HCT116 (cell line): ENCODE data around the gene TPSD1. TPM values are rescaled to one million over a fixed set of nuclear protein-coding genes. Genes with fewer than 3 reads are reported as not detected.
"Not testable (repeated sequence)": the region's sequence is repeated elsewhere in the genome, so short reads cannot be mapped to it uniquely, and the experiment has no call there.

ENCODE experiments used
- ATAC-seq: fragments of 200-7000 bp; cut with Tn5 transposase; 2 replicates; pipeline ENCODE4 v1.9.1; 2020; ENCODE audit warnings: mild to moderate bottlenecking, moderate library complexity
- BruUV-seq: library from RNA; stranded (reverse); fragments of 400-500 nt; replicated peaks from 2 replicates; lab custom pipeline; 2021; lab: Mats Ljungman, UMichigan
- CTCF ChIA-PET: fragments of 300-600 bp; sonication (Branson Sonifier 250); formaldehyde crosslinking; loops from one replicate; lab custom pipeline; 2021; ENCODE audit warnings: antibody characterized with exemption; lab: Charles Lee
- POLR2A ChIA-PET: fragments of 300-600, 350-600 bp; sonication (Branson Sonifier 250); formaldehyde crosslinking; loops from one replicate; lab custom pipeline; 2021; ENCODE audit warnings: antibody characterized with exemption; lab: Charles Lee
- RAD21 ChIA-PET, 2 experiments: fragments of 300-600 bp; sonication (Branson Sonifier 250); formaldehyde crosslinking; loops; one replicate each; lab custom pipeline; 2023; ENCODE audit warnings: low total read pairs in 2 of 2; ENCODE audit not compliant: uncharacterized antibody in 2 of 2, unreplicated experiment in 2 of 2, low non-redundant PET in 1 of 2; lab: Charles Lee
- DNase-seq: peaks from one replicate; pipeline ENCODE4 v3.0.0-alpha.2; 2010; ENCODE audit warnings: low read depth, low spot score
- H2AFZ ChIP-seq: fragments of 200-600 bp; shearing (Covaris generic), sonication (generic); 2 replicates; pipeline ENCODE4 v1.6.1; 2017; ENCODE audit warnings: low read depth, mixed run types, mixed read lengths, antibody characterized with exemption, low read length; ENCODE audit not compliant: poor library complexity, severe bottlenecking
- H3K27ac ChIP-seq: 2 replicates; pipeline ENCODE4 v1.5.1; 2012; ENCODE audit warnings: low read depth, low read length
- H3K27me3 ChIP-seq: fragments of 200-600 bp; sonication (generic); 2 replicates; pipeline ENCODE4 v1.6.1; 2016; ENCODE audit warnings: mixed run types, low read length, mixed read lengths; ENCODE audit not compliant: insufficient read depth
- H3K36me3 ChIP-seq, 2 experiments: fragments of 200-500 bp in 1 of 2; fragments of 200-600 bp in 1 of 2; sonication (Bioruptor generic) in 1 of 2; sonication (generic) in 1 of 2; 2 replicates each; pipeline versions ENCODE4 v1.5.1 to v1.6.1; 2014 to 2016; ENCODE audit warnings: low read length in 2 of 2, inconsistent platforms in 1 of 2, mixed read lengths in 1 of 2, mixed run types in 1 of 2; ENCODE audit not compliant: insufficient read depth in 2 of 2, control insufficient read depth in 1 of 2
- H3K4me1 ChIP-seq, 2 experiments: fragments of 200-600 bp in 1 of 2; sonication (generic) in 1 of 2; 2 replicates each; pipeline versions ENCODE4 v1.5.1 to v1.6.1; 2012 to 2017; ENCODE audit warnings: low read length in 2 of 2, inconsistent platforms in 1 of 2, mild to moderate bottlenecking in 1 of 2, mixed read lengths in 1 of 2, mixed run types in 1 of 2, moderate library complexity in 1 of 2; ENCODE audit not compliant: insufficient read depth in 2 of 2, control insufficient read depth in 1 of 2
- H3K4me2 ChIP-seq: fragments of 200-600 bp; sonication (generic); 2 replicates; pipeline ENCODE4 v1.6.1; 2017; ENCODE audit warnings: mixed run types, low read length, mixed read lengths
- H3K4me3 ChIP-seq, 2 experiments: fragments of 200-600 bp in 1 of 2; sonication (generic) in 1 of 2; replicated peaks in 1 of 2; 2 replicates each; pipeline ENCODE4 v1.5.1; 2011 to 2016; ENCODE audit warnings: low read length in 2 of 2, control low read depth in 1 of 2, low read depth in 1 of 2, mild to moderate bottlenecking in 1 of 2, mixed read lengths in 1 of 2, mixed run types in 1 of 2
- H3K79me2 ChIP-seq: fragments of 200-600 bp; sonication (generic); 2 replicates; pipeline ENCODE4 v1.6.1; 2017; ENCODE audit warnings: mild to moderate bottlenecking, mixed run types, low read length, moderate library complexity, mixed read lengths; ENCODE audit not compliant: insufficient read depth
- H3K9ac ChIP-seq: fragments of 200-600 bp; sonication (generic); 2 replicates; pipeline ENCODE4 v1.6.1; 2016; ENCODE audit warnings: low read length, mixed read lengths
- H3K9me2 ChIP-seq: fragments of 200-600 bp; sonication (generic), shearing (Covaris generic); 2 replicates; pipeline ENCODE4 v1.6.1; 2017; ENCODE audit warnings: mixed run types, mild to moderate bottlenecking, moderate library complexity; ENCODE audit not compliant: insufficient read depth
- H3K9me3 ChIP-seq, 2 experiments: fragments of 200-500 bp in 1 of 2; fragments of 200-600 bp in 1 of 2; sonication (Bioruptor generic) in 1 of 2; sonication (generic) in 1 of 2; 2 replicates each; pipeline ENCODE4 v1.6.1; 2014 to 2017; ENCODE audit warnings: low read length in 2 of 2, mixed read lengths in 2 of 2, inconsistent platforms in 1 of 2, low read depth in 1 of 2, mild to moderate bottlenecking in 1 of 2, mixed run types in 1 of 2, moderate library complexity in 1 of 2; ENCODE audit not compliant: control insufficient read depth in 1 of 2, insufficient read depth in 1 of 2
- H4K20me1 ChIP-seq: fragments of 200-600 bp; sonication (generic), shearing (Covaris generic); 2 replicates; pipeline ENCODE4 v1.6.1; 2017; ENCODE audit warnings: mixed run types, mild to moderate bottlenecking, moderate library complexity; ENCODE audit not compliant: insufficient read depth
- CBX3 ChIP-seq: IDR thresholded peaks from 2 replicates; pipeline ENCODE4 v1.6.1; 2012; ENCODE audit warnings: low read depth
- EZH2 ChIP-seq: fragments of 200-600 bp; sonication (generic); IDR thresholded peaks from 2 replicates; pipeline ENCODE4 v1.6.1; 2017; ENCODE audit warnings: antibody characterized with exemption, mixed run types
- EZH2phosphoT487 ChIP-seq: fragments of 200-600 bp; IDR thresholded peaks from 2 replicates; pipeline ENCODE4 v1.6.1; 2018; ENCODE audit warnings: antibody characterized with exemption, borderline replicate concordance
- JUND ChIP-seq: IDR thresholded peaks from 2 replicates; pipeline ENCODE4 v1.6.1; 2012
- SIN3A ChIP-seq: IDR thresholded peaks from 2 replicates; pipeline ENCODE4 v1.6.1; 2012; ENCODE audit warnings: low read depth
- SP1 ChIP-seq: IDR thresholded peaks from 2 replicates; pipeline ENCODE4 v1.6.1; 2012; ENCODE audit warnings: low read depth
- ZBTB33 ChIP-seq: IDR thresholded peaks from 2 replicates; pipeline ENCODE4 v1.6.1; 2011; ENCODE audit warnings: mild to moderate bottlenecking, low read length, moderate library complexity; ENCODE audit not compliant: insufficient replicate concordance; ENCODE audit errors: extremely low read depth
- intact Hi-C: fragments of 100-400 bp; cut with micrococcal nuclease; formaldehyde crosslinking; loops from 2 replicates; pipeline ENCODE4 v1.10.0; 2022
- total RNA-seq: library from RNA; stranded (reverse); gene quantifications from one replicate; pipeline ENCODE4 v1.2.1, GENCODE V29; 2021; ENCODE audit not compliant: unreplicated experiment

The TPSD1 gene
- total RNA-seq, 1 experiment from 2014 or later = not detected

DNA sequence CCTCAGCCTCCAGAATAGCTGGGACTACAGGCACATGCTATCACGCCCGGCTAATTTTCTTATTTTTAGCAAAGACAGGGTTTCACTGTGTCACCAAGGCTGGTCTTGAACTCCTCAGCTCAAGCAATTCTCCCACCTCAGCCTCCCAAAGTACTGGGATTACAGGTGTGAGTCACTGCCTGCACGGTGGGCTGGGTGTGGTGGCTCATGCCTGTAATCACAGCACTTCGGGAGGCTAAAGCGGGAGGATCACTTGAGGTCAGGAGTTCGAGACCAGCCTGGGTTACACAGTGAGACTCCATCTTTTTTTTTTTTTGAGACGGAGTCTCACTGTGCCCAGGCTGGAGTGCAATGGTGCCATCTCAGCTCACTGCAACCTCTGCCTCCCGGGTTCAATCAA, 36.9 kb downstream of the TPSD1 start:
- H3K9me3 ChIP-seq, intact Hi-C loops, BruUV-seq, H2AFZ ChIP-seq, RAD21 ChIA-PET, H3K27me3 ChIP-seq, H3K9ac ChIP-seq, H3K36me3 ChIP-seq, H3K27ac ChIP-seq, H3K4me3 ChIP-seq, H3K79me2 ChIP-seq, POLR2A ChIA-PET, ATAC-seq, DNase-seq, H3K9me2 ChIP-seq, H4K20me1 ChIP-seq: not testable (repeated sequence)
- 0 out of 2 replicates have a peak, but pooled peaks have one; percentile 68 for TF ChIP-seq CBX3
- CTCF ChIA-PET = interaction anchor here (0.6 kb wide), 1 partner anchor 73 kb away, joined by 7 read pairs; no protein-coding TSS in a partner anchor
- Histone ChIP-seq H3K4me2 (peak overlapping the region; percentile 29; the same call in 1 of the 2 replicates), H3K4me1 (peaks cover 30 to 62% of the 10 kb centered on the region in 2 experiments)

DNA sequence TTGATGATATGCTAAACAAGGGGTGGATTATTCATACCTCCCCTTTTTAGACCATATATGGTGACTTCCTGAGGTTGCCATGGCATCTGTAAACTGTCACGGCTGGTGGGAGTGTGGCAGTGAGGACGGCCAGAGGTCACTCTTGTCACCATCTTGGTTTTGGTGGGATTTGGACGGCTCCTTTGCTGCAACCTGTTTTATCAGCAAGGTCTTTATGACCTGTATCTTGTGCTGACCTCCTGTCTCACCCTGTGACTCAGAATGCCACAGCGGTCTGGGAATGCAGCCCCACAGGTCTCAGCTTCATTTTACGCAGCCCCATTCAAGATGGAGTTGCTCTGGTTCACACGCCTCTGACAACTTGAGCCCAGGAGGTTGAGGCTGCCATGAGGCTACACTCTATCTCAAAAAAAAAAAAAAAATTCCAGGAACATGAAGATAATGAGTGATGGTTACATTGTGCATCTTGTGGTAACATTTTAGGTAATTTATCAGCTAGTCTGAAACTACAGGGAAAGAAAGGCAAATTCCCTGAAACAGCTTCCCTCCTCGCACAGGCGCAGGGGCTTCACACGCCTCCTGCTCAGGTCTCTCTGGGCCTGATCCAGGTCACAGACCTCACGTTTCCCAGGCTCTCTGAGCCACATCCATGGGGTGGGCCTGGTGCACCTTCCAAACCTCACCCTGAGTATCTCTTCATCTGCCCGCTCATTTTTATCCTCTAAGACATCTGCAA, 38.2 kb downstream of the TPSD1 start:
- Histone ChIP-seq H3K9ac (0 out of 2 replicates have a peak overlapping the region, but pooled peaks have one; percentile 7), H3K27ac (no peak overlapping the region), H3K27me3 (no peaks in the 10 kb centered on the region), H3K79me2 (no peaks in the 10 kb centered on the region), H3K4me1 (peaks cover 30 to 69% of the 10 kb centered on the region in 2 experiments), H3K4me3 (no peak overlapping the region)
- ChIA-PET POLR2A (interaction anchor here (0.7 kb wide), 1 partner anchor 125 kb away, joined by 3 read pairs; no protein-coding TSS in a partner anchor), RAD21 (no interaction called here)
- DNase-seq = no peak
- no peak for ATAC-seq
- no peak for TF ChIP-seq SP1
- TF ChIP-seq EZH2phosphoT487 = no peak
- no peak for TF ChIP-seq SIN3A
- TF ChIP-seq EZH2 = no peak
- no peak for TF ChIP-seq ZBTB33
- TF ChIP-seq JUND = no peak
- TF ChIP-seq, all 23 proteins: peak for 0
- no peaks in the 10 kb centered on the region for H3K9me2 ChIP-seq
- H3K9me3 ChIP-seq = no peaks in the 10 kb centered on the region
- BruUV-seq = no TSS peak
- intact Hi-C loops = no loop called here
- H4K20me1 ChIP-seq = no peaks in the 10 kb centered on the region
- no peak overlapping the region for H2AFZ ChIP-seq
- no peaks in the 10 kb centered on the region for H3K36me3 ChIP-seq
- CTCF ChIA-PET = no interaction called here
- peak overlapping the region; percentile 25 for H3K4me2 ChIP-seq
